DMS 273 (cell line): ENCODE results near the gene SLCO4A1.

Source experiments
- DNase-seq: peaks from one replicate; lab custom pipeline; 2025; ENCODE audit not compliant: unreplicated experiment; lab: John Stamatoyannopoulos, UW

The SLCO4A1 gene

GRCh38 chr20:62664019-62664971 lies 22.0 kb downstream of the SLCO4A1 start:
- no peak for DNase-seq

DNA sequence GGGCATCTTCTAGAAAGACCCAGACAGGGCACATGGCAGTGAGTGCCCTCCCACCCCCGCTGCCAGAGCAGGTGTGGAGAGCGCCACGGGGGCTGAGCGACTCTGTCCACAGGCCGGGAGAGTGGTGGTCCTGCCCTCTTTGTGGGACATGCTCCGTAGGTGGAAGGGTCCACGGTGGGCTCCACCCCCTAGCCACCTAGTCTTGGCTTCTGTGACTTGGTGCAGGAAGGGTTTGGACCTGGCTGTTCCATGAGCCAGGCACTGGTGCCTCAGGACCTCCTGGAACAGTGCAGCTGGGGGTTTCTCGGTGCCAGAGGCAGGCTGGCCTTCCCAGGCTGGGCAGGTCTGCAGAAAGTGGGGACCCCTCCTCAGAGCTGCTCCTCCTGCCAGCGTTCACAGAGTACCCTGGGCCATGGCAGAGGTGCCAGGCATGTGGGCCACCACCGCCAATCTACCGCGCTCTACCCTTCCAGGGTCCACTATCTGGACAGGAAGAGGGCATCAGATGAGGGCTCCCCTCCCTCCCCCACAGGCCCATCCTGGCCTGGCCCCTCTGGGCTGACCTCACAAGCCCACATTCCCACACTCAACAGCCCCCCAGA lies 23.0 kb downstream of the SLCO4A1 start:
- DNase-seq: no peak

DNA sequence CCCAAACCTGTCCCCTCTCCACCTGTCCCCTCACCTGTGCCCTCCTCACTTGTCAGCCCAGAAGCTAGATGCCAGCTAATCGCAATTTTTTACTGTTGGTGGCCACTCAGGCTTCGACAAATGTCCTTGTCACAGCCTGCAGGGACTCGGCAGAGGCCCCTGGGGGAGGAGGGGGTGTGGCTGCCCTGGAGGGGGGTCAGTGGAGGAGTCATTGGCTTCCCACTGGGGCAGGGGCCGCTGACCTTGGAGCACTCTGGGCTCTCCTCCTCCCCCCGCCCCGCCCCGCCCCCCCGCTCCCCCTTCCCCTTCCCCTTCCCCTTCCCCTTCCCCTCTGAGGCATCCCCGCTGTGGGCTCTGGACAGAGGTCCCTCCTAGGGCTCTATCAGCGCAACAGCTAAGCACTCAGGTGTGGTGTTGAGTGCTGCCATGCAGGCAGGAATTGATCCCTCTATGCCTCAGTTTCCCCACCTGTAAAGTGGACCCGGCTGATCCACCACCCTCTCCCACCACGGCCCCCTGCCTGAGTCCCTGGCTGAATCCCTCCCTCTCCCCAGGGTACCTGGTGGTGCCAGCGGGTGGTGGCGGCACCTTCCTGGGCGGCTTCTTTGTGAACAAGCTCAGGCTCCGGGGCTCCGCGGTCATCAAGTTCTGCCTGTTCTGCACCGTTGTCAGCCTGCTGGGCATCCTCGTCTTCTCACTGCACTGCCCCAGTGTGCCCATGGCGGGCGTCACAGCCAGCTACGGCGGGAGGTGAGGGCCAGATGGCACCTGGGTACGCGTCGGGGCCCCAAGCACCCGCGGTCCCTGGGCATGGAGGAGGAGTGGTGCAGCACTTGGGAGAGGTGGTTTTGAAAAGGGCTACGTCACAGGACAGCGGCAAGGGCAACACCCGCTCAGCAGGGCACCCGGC lies 23.8 kb downstream of the SLCO4A1 start:
- no peak for DNase-seq

DNA sequence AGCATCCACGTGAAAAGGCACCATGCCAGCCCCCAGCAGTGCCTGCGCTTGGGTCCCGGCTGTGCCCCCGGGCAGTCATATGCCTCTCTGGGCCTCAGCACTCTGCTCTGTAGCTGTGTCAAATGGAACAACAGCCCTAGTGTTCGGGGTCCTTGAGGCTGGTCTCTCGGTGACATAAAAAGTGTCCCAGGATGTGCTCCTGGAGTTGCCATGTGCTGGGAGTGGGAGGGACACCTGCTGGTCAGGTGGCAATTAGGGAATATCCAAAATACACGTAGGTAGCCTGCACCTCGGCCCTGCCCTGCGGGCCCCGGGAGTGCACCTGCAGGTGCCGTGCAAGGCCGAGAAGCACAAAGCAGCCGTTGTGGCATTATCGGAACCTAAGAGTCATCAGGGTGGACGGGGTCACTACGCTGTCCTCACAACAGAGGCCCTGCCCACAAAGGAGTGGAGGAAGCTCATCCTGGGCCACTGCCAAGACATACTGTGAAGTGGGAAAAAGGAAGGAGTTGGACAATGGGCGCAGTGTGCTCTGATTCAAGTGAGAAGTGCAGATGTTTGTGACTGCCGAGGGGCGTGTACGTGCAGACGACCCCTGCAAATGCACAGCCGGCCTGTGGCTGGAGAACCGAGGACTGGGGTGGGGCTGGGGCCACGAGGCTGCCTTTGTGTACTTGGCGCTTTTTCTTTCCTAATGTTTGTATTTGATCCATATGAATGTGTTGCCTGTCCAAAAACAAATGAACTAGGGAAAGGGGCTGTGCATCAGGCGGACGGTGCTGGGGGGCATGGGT lies 24.6 kb downstream of the SLCO4A1 start:
- DNase-seq: no peak

GRCh38 chr20:62667530-62668440 lies 25.5 kb downstream of the SLCO4A1 start:
- DNase-seq: no peak

DNA sequence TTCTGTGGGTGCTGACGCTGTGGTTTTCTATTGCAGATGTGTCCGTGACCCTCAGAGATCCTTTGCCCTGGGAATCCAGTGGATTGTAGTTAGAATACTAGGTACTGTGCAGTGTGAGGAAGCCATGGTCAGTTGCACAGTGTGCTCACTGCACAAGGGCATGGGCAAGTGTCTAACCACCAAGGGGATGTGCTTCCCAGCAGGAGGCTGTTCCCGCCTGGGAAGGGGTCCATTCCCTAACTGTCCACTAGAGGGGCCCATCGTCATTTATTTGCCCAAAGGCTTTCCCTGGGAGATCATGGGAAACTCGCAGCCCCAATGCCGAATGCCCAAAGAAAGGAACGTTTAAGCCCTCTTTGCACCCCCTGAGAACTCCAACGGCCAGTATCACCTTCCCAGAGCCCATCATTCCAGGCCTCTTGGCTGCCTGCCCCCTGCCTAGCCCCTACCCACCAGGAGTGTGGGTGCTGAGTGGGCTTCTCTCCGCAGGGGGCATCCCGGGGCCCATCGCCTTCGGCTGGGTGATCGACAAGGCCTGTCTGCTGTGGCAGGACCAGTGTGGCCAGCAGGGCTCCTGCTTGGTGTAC lies 26.2 kb downstream of the SLCO4A1 start:
- DNase-seq: peak; percentile 88

GRCh38 chr20:62669249-62669648 lies 26.9 kb downstream of the SLCO4A1 start:
- DNase-seq: no peak

DNA sequence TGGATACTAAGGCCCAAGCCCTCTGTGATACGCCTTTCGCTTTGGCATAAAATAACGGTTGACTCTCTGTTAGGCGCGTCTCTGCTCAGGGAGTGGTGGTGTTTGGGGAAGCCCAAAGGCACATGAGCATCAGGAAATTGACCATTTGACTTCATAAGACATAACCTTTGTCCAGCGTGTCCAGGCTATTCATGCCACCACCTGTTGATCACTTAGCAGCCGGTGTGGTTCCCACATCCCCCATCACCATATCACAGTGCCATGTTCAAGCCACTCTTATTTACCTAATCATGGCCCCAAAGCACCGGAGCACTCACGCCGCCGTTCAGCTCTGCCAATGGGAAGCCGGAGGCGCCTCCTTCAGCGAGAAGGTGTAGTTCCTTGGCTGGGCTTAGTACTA lies 27.9 kb downstream of the SLCO4A1 start:
- no peak for DNase-seq

DNA sequence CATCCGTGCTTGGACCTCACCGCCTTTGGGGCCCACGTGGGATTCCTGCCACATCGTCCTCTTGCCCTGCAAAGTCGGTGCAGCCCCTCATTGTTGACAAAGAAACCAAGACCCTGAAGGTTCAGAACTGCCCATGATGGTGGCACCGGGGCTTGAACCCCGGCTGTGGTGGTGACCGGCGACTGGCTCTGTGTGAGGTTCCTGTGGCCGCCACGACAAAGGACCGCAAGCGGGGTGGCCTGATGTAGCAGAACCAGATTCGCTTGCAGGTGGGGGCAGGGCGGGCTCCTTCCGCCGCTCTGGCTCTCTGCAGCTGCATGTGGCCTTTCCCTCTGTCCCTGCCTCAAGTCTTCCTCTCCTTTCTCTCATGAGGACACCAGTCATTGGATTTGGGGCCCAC lies 28.7 kb downstream of the SLCO4A1 start:
- DNase-seq: no peak

- DNase-seq: no peak
Measured at GRCh38 chr20:62671765-62672164, 29.5 kb downstream of the SLCO4A1 start.

DNA sequence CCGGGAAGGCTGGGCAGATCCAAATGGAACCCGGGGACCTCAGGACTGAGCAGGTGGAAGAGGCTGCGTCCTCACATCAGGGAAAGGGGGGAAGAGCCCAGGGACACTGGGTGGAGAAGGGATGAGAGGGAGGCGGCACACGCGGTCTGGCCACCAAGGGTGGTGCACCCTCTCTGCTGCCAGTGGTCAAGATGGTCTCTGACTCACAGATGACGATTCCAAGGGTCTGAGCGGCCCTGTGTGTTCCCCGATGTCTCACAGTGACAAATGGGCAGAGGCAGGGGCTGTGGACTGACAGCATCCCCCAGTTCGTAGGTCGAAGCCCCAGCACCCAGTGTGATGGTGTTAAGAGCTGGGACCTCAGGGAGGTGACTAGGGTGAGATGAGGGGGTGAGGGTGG lies 32.1 kb downstream of the SLCO4A1 start:
- no peak for DNase-seq

- peak; percentile 48 for DNase-seq
Measured at GRCh38 chr20:62675156-62675876, 33.0 kb downstream of the SLCO4A1 start.

GRCh38 chr20:62675877-62676260 lies 33.6 kb downstream of the SLCO4A1 start:
- DNase-seq: no peak

DNA sequence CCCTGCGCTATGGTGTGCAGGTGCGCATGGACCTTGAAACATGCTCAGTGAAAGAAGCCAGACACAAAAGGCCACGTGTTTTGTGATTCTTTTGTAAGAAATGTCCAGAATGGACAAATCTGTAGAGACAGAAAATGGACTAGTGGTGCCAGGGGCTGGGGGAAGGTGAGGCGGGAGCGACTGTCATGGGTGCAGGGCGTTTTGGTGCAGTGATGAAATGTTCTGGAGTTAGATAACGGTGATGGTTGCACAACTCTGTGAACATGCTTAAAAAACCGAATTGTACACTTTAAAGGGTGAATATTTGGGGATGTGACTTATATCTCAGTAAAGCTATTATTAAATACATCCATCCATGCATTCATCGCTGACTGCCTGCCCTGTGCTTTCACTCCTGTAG lies 34.7 kb downstream of the SLCO4A1 start:
- no peak for DNase-seq

DNA sequence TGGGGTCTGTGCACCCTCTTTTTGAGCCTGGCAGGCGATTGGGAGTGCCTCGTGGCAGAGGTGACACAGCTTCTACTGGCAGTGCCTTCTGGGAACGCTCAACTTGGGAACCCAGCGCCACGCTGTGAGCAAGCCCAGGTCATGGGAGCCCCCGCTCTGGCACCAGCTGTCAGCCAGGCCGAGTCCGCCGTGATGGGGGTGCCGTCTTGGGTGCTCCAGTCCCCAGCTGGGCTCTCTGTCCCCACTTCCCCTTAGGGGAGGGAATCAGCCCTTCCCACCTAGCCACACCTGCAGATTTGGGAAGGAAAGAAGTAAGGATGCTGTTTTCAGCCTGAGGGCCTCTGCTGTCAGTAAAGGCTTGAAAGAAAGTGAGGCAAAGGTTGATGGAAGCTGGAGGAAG lies 35.4 kb downstream of the SLCO4A1 start:
- no peak for DNase-seq

GRCh38 chr20:62678553-62678952 lies 36.2 kb downstream of the SLCO4A1 start:
- DNase-seq: no peak

DNA sequence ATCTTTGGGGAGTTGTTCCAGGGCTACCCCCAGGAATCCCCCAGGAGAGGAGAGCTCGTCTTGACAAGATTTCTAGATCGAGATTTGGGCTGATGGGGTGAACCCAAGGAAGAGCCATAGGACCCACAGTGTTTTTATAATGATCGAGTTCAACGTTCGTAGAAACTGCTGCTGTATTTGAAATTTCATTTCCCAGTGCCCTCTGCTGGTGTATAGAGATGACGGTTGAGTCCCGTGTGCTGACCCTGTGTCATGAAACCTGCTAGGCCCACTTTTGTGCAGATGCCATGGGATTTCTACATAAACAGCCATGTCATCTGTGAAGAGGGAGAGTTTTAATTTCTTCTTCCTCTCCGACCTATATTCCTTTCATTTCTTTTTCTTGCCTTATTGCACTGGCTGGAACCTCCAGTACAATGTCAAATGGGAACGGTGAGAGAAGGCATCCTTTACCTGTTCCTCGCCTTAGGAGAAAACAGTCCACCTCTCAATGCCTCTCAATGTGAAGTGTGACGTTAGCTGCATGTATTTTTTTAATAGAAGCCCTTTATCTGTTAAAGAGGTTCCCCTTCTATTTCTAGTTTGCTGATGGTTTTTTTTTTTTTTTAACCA lies 37.8 kb downstream of the SLCO4A1 start:
- no peak for DNase-seq

GRCh38 chr20:62682912-62683517 lies 40.7 kb downstream of the SLCO4A1 start:
- DNase-seq: no peak
